HG03045 (cell line): ENCODE results near the gene POLH.
"Not testable (repeated sequence)": the region's sequence is repeated elsewhere in the genome, so short reads cannot be mapped to it uniquely, and the experiment has no call there.

ENCODE experiments used
- ATAC-seq: cut with Tn5 transposase; IDR thresholded peaks from one replicate; pipeline ENCODE4 v1.9.1; 2021; ENCODE audit warnings: mild to moderate bottlenecking, moderate library complexity; ENCODE audit not compliant: unreplicated experiment

POLH gene

DNA sequence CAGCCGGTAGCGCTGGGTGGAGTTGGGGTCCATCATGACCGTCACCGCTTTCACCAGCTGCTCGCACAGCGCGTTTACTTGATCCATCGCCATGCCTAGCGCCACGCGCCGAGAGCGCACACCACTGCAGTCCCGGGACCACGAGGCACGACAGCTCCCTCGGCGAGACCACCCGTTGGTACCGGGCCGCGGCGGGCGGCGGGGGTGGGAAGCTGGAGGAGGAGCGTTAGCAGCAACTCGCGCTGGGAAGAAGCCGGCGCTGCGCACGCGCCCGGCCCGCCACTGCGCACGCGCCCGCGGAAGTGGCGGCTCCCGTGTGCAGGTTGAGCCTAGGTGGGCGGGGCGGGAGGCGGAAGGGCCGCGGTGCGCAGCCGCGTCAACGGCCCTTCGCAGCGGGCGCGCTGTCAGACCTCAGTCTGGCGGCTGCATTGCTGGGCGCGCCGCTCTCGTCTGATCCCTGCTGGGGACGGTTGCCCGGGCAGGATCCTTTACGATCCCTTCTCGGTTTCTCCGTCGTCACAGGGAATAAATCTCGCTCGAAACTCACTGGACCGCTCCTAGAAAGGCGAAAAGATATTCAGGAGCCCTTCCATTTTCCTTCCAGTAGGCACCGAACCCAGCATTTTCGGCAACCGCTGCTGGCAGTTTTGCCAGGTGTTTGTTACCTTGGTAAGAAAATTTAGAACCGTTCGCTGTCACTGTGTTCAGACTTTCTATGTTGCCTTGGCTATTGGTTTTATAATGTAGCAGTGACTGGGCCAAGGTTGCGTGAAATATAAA, at the start of gene POLH, which contains the start of gene XPO5:
TSS of gene POLH (plus strand) at position 414 of the 780 bp plus-strand sequence. CDS start 6,135 bp downstream, outside the sequence.
TSS of gene XPO5 (minus strand) at position 267 of the 780 bp plus-strand sequence. CDS start at position 93, 174 bp downstream.
- ATAC-seq: peak; percentile 89

DNA sequence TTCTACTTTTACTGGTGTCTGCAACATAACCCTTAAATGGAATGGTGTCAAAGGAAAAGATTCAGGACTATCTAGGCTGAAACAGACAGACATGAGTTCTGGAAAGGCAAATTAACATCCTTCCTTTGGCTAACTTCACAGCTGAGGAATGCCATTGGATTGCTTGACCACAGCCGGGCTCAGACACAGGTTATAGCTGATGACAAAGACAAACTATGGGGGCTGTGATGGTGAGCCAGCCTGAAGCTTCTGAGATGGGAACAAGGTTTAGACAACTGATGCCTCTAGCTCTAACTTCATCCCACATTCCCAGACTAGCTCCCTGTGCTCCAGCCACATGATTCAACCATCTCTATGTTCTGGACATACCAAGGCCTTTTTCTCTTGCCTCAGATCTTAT, 43.8 kb upstream of the POLH start:
- no peak for ATAC-seq

DNA sequence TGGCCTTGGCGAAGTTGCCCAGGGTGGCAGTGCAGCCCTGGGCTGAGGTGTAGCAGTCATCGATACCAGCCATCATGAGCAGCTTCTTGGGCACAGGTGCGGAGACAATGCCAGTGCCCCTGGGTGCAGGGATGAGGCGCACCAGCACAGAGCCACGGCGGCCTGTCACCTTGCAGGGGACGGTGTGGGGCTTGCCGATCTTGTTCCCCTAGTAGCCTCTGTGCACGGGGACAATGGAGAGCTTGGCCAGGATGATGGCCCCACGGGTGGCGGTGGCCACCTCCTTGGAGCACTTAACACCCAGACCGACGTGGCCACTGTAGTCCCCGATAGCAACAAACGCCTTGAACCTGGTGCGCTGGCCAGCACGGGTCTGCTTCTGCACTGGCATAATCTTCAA, 37.0 kb upstream of the POLH start:
- not testable (repeated sequence) for ATAC-seq

DNA sequence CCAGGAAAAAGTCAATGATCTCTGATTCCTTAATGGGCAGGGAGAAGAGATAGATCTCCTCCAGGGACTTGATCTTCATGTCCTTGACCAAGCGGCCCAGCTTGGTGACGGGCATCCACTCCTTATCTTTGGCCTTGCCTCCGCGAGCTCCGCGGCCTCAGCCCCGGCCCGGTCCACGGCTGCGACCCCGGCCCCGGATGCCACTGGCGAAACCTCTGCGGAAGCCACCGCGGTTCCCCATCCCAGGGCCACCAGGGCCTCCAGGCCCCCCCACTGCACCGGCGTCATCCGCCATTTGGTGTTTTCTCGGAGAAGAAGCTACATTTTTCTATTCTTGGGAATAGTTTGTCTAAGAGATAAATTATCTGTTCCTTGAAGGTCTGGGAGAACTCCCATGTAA, 36.6 kb upstream of the POLH start:
- ATAC-seq: not testable (repeated sequence)

DNA sequence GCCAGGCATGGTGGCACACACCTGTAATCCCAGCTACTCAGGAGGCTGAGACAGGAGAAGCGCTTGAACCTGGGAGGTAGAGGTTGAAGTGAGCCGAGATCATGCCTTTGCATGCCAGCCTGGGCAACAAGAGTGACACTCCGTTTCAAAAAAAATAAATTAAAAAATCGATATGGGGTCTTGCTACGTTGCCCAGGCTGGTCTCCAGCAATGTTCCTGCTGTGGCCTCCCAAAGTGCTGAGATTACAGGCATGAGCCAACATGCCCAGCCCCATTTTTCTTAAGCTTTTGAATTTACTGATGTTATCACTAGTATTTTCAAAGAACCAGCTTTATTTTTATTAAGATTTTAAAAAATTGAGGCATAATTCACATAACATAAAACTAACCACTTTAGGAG, 35.5 kb upstream of the POLH start:
- no peak for ATAC-seq

- ATAC-seq: no peak
These were observed 34.1 kb upstream of the POLH start for GRCh38 chr6:43541774-43542471.

DNA sequence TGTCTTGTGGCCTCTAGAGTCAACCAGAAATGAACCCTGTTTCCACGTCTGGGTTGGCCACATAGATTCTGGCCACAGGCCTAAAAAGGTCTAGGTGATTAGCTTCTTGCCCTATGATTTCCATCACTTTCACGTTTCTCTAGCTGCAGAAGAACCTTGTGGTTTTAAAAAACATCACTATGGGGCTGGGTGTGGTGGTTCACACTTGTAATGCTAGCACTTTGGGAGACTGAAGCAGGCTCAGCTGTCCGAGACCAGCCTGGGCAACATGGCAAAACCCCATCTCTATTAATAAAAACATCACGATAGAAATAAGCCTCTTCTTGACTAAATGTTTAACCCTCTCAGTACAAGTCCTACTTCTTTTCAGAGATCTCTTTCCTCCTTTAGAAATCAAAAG, 31.5 kb upstream of the POLH start:
- no peak for ATAC-seq

DNA sequence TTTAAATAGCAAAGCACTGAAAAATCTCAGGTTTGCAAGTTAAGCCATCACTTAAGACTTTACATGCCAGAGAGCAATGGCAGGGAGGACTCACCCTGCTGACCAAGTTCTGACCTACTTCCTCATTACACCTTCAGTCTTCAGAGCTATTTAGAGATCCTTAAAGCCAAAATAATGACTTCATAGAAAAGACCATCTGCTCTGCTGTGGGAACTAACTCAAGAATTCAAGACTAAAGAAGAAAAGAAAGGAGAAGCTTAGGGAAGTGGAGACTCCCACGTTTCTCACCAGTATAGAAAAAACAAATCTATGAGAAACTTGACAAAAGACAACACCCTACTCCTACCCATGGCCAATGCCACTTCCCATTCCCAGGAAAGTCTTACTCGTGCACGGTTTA, 28.8 kb upstream of the POLH start:
- no peak for ATAC-seq

DNA sequence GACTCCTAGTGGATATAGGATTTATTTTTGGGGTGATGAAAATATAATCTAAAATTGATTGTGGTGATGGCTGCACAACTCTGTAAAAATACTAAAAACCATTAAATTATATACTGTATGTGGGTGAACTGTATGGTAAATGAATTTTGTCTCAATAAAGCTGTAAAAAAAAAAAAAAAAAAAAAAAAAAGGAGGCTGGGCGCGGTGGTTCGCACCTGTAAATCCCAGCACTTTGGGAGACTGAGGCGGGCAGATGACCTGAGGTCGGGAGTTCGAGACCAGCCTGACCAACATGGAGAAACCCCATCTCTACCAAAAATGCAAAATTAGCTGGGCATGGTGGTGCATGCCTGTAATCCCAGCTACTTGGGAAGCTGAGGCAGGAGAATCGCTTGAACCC, 18.4 kb upstream of the POLH start:
- not testable (repeated sequence) for ATAC-seq

GRCh38 chr6:43559328-43559727, 16.7 kb upstream of the POLH start:
- ATAC-seq: no peak

- no peak for ATAC-seq
These were observed 5.0 kb upstream of the POLH start for GRCh38 chr6:43570876-43571441.

DNA sequence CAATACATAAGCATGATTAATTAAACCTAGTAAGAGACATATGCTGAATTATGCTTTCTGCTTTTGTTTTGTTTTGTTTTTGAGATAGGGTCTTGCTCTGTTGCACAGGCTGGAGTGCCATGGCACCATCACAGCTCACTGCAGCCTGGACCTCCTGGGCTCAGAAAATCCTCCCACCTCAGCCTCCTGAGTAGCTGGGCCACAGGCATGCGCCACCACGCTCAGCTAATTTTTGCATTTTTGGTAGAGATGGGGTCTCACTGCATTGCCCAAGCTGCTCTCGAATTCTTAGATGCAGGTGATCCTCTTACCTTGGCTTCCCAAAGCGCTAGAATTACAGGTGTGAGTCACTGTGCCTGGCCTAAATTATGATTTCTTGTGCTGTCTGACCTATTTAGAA, 4.0 kb upstream of the POLH start:
- no peak for ATAC-seq

DNA sequence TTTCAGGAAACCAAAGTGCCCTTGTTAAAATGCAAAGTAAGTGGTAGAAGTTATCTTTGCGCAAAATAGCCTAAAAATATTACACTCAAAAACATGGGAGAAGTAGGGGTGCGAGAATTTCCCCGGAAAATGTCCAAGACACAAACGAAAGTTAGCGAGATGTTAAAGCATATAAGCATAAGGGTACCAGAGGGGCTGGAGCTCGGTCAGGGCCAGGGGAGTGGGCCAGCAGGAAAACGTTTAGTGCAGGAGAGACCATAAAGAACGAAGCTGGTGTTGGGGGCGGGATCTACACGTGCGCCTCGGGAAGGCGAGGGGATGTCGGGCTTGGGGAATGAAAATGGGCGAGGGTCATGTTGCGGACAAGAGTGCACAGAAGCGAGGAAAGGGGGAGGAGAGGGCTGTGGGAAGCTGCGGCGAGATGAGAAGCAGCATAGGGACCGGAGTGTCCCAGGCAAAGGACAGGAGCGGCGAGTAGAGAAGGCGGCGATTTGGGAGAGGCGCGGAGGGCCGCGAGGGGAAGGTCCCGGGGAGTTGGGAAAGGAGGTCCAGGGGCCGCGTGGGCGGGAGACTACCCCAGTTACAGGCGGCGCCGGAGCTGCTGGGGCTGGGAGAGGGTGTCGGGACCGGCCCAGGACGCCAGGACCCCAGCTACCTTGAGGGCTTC, 747 bp upstream of the POLH start:
- ATAC-seq: peak; percentile 10

GRCh38 chr6:43578748-43579147, 2.8 kb downstream of the POLH start:
- no peak for ATAC-seq

- ATAC-seq: no peak
These were observed 3.2 kb downstream of the POLH start for GRCh38 chr6:43579171-43579570.

DNA sequence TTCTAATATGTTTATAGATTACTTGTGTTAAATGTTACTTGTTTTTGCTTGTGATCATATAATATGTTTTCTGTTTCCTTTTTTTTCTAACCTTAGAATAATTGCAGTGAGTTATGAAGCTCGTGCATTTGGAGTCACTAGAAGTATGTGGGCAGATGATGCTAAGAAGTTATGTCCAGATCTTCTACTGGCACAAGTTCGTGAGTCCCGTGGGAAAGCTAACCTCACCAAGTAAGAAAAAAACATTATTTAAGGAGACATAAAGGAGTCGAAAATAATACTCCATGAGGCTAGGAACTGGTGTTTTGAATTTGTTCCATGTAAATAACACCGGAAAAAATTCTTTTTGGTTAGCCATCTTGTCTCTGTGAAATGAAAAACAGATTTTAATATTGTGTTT, 6.9 kb downstream of the POLH start:
- no peak for ATAC-seq

DNA sequence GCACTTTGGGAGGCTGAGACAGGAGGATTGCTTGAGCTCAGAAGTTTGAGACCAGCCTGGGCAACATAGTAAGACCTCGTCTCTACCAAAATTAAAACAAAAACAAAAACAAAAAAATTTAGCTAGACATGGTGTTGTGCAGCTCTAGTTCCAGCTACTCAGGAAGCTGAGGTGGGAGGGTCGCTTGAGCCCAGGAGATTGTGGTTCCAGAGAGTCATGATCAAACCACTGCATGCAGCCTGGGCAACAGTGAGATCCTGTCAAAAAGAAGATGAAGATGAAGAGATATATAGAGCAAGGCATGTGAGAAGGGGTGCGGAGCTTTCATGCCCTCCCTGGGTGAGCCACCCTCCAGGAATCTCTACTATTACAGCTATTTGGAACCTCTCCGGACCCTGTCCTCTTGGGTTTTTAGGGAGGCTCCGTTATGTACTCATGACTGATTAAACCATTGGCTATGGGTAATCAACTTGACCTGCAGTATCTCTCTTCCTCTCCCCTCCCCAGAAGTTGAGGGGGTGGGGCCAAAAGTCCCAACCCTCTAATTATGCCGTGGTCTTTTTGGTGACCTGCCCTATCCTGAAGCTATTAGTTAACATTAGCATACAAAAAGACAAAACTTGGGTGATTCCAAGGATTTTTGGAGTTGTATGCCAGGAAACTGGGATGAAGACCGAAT, 9.0 kb downstream of the POLH start:
- no peak for ATAC-seq

DNA sequence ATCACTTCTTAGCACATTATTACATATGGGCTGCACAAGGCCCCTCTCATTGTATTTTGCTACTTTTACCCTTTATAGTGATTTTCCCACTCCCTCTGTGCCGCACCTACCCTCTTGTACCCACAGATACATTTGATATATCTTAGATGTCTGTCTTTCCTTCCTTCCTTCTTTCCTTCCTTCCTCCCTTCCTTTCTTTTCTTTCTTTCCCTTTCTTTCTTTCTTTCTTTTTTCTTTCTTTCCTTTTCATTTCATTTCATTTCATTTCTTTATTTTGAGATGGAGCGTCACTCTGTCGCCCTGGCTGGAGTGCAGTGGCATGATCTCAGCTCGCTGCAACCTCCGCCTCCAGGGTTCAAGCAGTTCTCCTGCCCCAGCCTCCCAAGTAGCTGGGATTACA, 12.2 kb downstream of the POLH start:
- ATAC-seq: no peak

- not testable (repeated sequence) for ATAC-seq
These were observed 13.6 kb downstream of the POLH start for GRCh38 chr6:43589564-43589963.

DNA sequence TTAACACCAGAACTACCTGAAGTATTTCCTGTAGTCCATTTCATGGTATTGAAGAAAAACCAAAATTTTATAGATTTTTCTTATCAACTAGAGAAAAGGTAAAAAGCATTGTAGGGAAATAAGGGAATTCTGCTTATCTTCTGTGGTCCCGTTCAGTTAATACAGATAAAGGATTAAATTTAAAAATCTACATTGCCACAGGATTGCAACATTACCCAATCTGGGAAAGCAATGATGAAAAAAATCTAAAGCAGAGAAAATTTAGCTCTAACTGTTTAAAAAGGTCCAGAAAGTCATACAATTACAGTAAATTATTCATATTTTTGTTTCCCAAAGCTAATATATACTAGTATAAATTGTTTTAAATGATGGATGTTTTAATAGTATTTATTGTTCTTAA, 18.0 kb downstream of the POLH start:
- ATAC-seq: no peak

DNA sequence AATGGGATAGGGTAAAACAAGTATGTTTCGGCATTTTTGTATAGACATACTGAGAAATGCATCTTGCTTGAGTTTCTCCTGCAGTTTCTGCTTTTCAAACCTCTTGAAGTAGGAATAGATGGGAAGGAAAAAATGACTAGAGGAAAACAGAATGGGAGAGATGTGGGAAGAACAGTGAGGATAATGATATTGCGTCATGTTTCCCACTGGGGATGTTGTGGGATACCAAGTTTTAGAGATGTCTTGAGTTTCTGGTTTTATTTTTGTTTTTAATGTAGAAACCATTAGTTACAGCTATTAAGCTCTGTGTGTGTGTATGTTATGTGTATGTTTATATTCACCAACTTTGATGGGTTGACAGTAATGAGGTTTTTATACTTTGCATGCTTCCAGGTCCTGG, 24.6 kb downstream of the POLH start:
- ATAC-seq: no peak
